IMR-90 (cell line): ENCODE data around the gene LEF1. TPM values are rescaled to one million over a fixed set of nuclear protein-coding genes. Genes with fewer than 3 reads are reported as not detected.

Experiments
- ATAC-seq: fragments of 200-7000 bp; cut with Tn5 transposase; 2 replicates; pipeline ENCODE4 v1.9.1; 2020; ENCODE audit warnings: low read depth, mild to moderate bottlenecking, moderate library complexity
- BruUV-seq: library from RNA; stranded (reverse); fragments of 400-500 nt; replicated peaks from 2 replicates; lab custom pipeline; 2021; lab: Mats Ljungman, UMichigan
- CTCF ChIA-PET: fragments of 300-600 bp; formaldehyde crosslinking; extraction: SDS; loops from one replicate; lab custom pipeline; 2021; ENCODE audit warnings: antibody characterized with exemption; lab: Yijun Ruan, JAX
- POLR2A ChIA-PET: fragments of 300-600 bp; sonication (Branson Sonifier 250); formaldehyde crosslinking; loops from one replicate; lab custom pipeline; 2022; ENCODE audit warnings: antibody characterized with exemption; ENCODE audit not compliant: unreplicated experiment; lab: Charles Lee
- DNase-seq: peaks from one replicate; pipeline ENCODE4 v3.0.0; 2013
- H2AFZ ChIP-seq: replicated peaks from 2 replicates; pipeline ENCODE3; 2013; ENCODE audit warnings: low read length, mild to moderate bottlenecking; ENCODE audit not compliant: poor library complexity
- H2AK5ac ChIP-seq: 2 replicates; pipeline ENCODE4 v1.6.1; 2013; ENCODE audit warnings: low read depth, low read length, inconsistent platforms
- H2AK9ac ChIP-seq: replicated peaks from 2 replicates; pipeline ENCODE3; 2013; ENCODE audit warnings: mild to moderate bottlenecking, low read depth, low read length, moderate library complexity; ENCODE audit not compliant: poor library complexity
- H2BK120ac ChIP-seq: 2 replicates; pipeline ENCODE4 v1.6.1; 2013; ENCODE audit warnings: low read depth, low read length, inconsistent platforms
- H2BK15ac ChIP-seq: 3 replicates; pipeline ENCODE4 v1.6.1; 2013; ENCODE audit warnings: low read depth, low read length, inconsistent platforms
- H2BK20ac ChIP-seq: 2 replicates; pipeline ENCODE4 v1.6.1; 2013; ENCODE audit warnings: low read depth, mild to moderate bottlenecking, inconsistent platforms, low read length, moderate library complexity
- H2BK5ac ChIP-seq: 2 replicates; pipeline ENCODE4 v1.6.1; 2013; ENCODE audit warnings: mild to moderate bottlenecking, low read depth, low read length, inconsistent platforms; ENCODE audit not compliant: poor library complexity, severe bottlenecking
- H3K14ac ChIP-seq: replicated peaks from 2 replicates; pipeline ENCODE4 v1.6.1; 2013; ENCODE audit warnings: low read depth, low read length, inconsistent platforms
- H3K18ac ChIP-seq: 2 replicates; pipeline ENCODE4 v1.6.1; 2013; ENCODE audit warnings: low read depth, low read length, control low read depth
- H3K23ac ChIP-seq: 2 replicates; pipeline ENCODE4 v1.6.1; 2013; ENCODE audit warnings: low read depth, low read length, inconsistent platforms
- H3K27ac ChIP-seq: 2 replicates; pipeline ENCODE4 v1.5.1; 2013; ENCODE audit warnings: mild to moderate bottlenecking, control low read depth, low read length; ENCODE audit not compliant: insufficient read depth
- H3K27me3 ChIP-seq: 2 replicates; pipeline ENCODE4 v1.6.1; 2013; ENCODE audit warnings: low read length; ENCODE audit not compliant: control insufficient read depth, insufficient read depth
- H3K36me3 ChIP-seq: 2 replicates; pipeline ENCODE4 v1.6.1; 2013; ENCODE audit warnings: low read length, mixed read lengths; ENCODE audit not compliant: control insufficient read depth, insufficient read depth
- H3K4ac ChIP-seq: 2 replicates; pipeline ENCODE4 v1.6.1; 2013; ENCODE audit warnings: low read depth, low read length, inconsistent platforms
- H3K4me1 ChIP-seq: 2 replicates; pipeline ENCODE4 v1.6.1; 2013; ENCODE audit warnings: low read length, mixed read lengths; ENCODE audit not compliant: control insufficient read depth, insufficient read depth
- H3K4me2 ChIP-seq: 2 replicates; pipeline ENCODE4 v1.6.1; 2013; ENCODE audit warnings: low read depth, mild to moderate bottlenecking, control low read depth, low read length, moderate library complexity
- H3K4me3 ChIP-seq: 2 replicates; pipeline ENCODE4 v1.5.1; 2013; ENCODE audit warnings: low read depth, mild to moderate bottlenecking, control low read depth, low read length, moderate library complexity; ENCODE audit not compliant: insufficient read depth
- H3K56ac ChIP-seq: 2 replicates; pipeline ENCODE4 v1.6.1; 2013; ENCODE audit warnings: low read length, inconsistent platforms; ENCODE audit not compliant: insufficient read depth; ENCODE audit errors: extremely low read depth
- H3K79me1 ChIP-seq, 2 experiments: 2 replicates each; pipeline ENCODE4 v1.6.1; 2013; ENCODE audit warnings: low read length in 2 of 2, inconsistent platforms in 1 of 2, low read depth in 1 of 2
- H3K9ac ChIP-seq: 2 replicates; pipeline ENCODE4 v1.6.1; 2013; ENCODE audit warnings: low read depth, low read length, control low read depth
- H3K9me1 ChIP-seq: 2 replicates; pipeline ENCODE4 v1.6.1; 2013; ENCODE audit warnings: low read length, inconsistent platforms; ENCODE audit not compliant: insufficient read depth
- H3K9me3 ChIP-seq: 2 replicates; pipeline ENCODE4 v1.6.1; 2013; ENCODE audit warnings: low read length; ENCODE audit not compliant: control insufficient read depth, insufficient read depth
- H4K20me1 ChIP-seq: 2 replicates; pipeline ENCODE4 v1.6.1; 2013; ENCODE audit warnings: low read length, inconsistent platforms; ENCODE audit not compliant: insufficient read depth
- H4K5ac ChIP-seq: 2 replicates; pipeline ENCODE4 v1.6.1; 2013; ENCODE audit warnings: mild to moderate bottlenecking, low read depth, low read length, control low read depth
- H4K8ac ChIP-seq, 2 experiments: 2 replicates each; pipeline ENCODE4 v1.6.1; 2013; ENCODE audit warnings: low read depth in 2 of 2, low read length in 2 of 2, control low read depth in 1 of 2, inconsistent platforms in 1 of 2
- H4K91ac ChIP-seq: 2 replicates; pipeline ENCODE4 v1.6.1; 2013; ENCODE audit warnings: low read depth, low read length, inconsistent platforms; ENCODE audit not compliant: insufficient read depth
- BHLHE40 ChIP-seq: fragments of 150-350 bp; IDR thresholded peaks from 2 replicates; pipeline ENCODE4 v1.6.1; 2016; ENCODE audit warnings: mild to moderate bottlenecking, low read depth, low read length
- CHD1 ChIP-seq: IDR thresholded peaks from 2 replicates; pipeline ENCODE4 v1.6.1; 2012; ENCODE audit warnings: low read depth, low read length, improper control_type of control experiment
- CTCF ChIP-seq: conservative IDR thresholded peaks from 2 replicates; pipeline ENCODE4 v1.5.1; 2012; ENCODE audit warnings: mild to moderate bottlenecking, low read depth, low read length, improper control_type of control experiment
- ELK1 ChIP-seq: fragments of 150-350 bp; IDR thresholded peaks from 2 replicates; pipeline ENCODE4 v1.6.1; 2016; ENCODE audit warnings: low read depth, mild to moderate bottlenecking, low read length, moderate library complexity, borderline replicate concordance
- FOS ChIP-seq: fragments of 150-350 bp; IDR thresholded peaks from 2 replicates; pipeline ENCODE4 v1.6.1; 2016; ENCODE audit warnings: low read depth, low read length
- MAFK ChIP-seq: IDR thresholded peaks from 2 replicates; pipeline ENCODE4 v1.6.1; 2012; ENCODE audit warnings: low read depth, low read length, improper control_type of control experiment
- MAZ ChIP-seq: IDR thresholded peaks from 2 replicates; pipeline ENCODE4 v1.6.1; 2012; ENCODE audit warnings: low read depth, mild to moderate bottlenecking, low read length, improper control_type of control experiment, moderate library complexity, borderline replicate concordance
- MXI1 ChIP-seq: IDR thresholded peaks from 2 replicates; pipeline ENCODE4 v1.6.1; 2012; ENCODE audit warnings: low read depth, mild to moderate bottlenecking, low read length, moderate library complexity, borderline replicate concordance
- RAD21 ChIP-seq: IDR thresholded peaks from 2 replicates; pipeline ENCODE4 v1.6.1; 2012; ENCODE audit warnings: low read length, improper control_type of control experiment
- RCOR1 ChIP-seq: IDR thresholded peaks from 2 replicates; pipeline ENCODE4 v1.6.1; 2012; ENCODE audit warnings: mild to moderate bottlenecking, low read length, improper control_type of control experiment; ENCODE audit not compliant: insufficient replicate concordance
- RFX5 ChIP-seq: IDR thresholded peaks from 2 replicates; pipeline ENCODE4 v1.8.0; 2012; ENCODE audit warnings: low read depth, mild to moderate bottlenecking, low read length, moderate library complexity
- SMC3 ChIP-seq: fragments of 150-350 bp; IDR thresholded peaks from 2 replicates; pipeline ENCODE4 v1.6.1; 2016; ENCODE audit warnings: low read depth, mild to moderate bottlenecking, antibody characterized with exemption, low read length, moderate library complexity
- WGBS, 2 experiments: methylation state at CpG; one replicate each; pipeline versions ENCODE4 v1.1.5 to v1.1.7; 2013; ENCODE audit warnings: missing lambda C conversion rate in 2 of 2; ENCODE audit not compliant: insufficient read length in 1 of 2; ENCODE audit errors: extremely low coverage in 2 of 2; 5-methylcytosine and 5-hydroxymethylcytosine counted together
- dilution Hi-C: fragments of 300-500 bp; cut with HindIII; formaldehyde crosslinking; loops from one replicate; pipeline ENCODE4 v1.14.3; 2018; ENCODE audit warnings: low sequenced_read_pairs; ENCODE audit not compliant: unreplicated experiment
- in situ Hi-C: fragments of 300-500 bp; cut with MboI; formaldehyde crosslinking; loops from 3 replicates; pipeline ENCODE4 v1.14.3; 2019; ENCODE audit warnings: low sequenced_read_pairs, inconsistent platforms, mixed read lengths
- intact Hi-C: fragments of 100-400 bp; cut with micrococcal nuclease; formaldehyde crosslinking; loops from 2 replicates; pipeline ENCODE4 v1.10.0; 2022
- polyA plus RNA-seq, 3 experiments: library from polyadenylated mRNA; depleted of rRNA; stranded (reverse); fragments of >200 nt; gene quantifications; 2 replicates each; pipeline ENCODE4 v1.2.3, GENCODE V29; 2012; ENCODE audit warnings: low replicate concordance in 1 of 3
- total RNA-seq: library from RNA; depleted of rRNA; stranded (reverse); fragments of >200 nt; gene quantifications from 2 replicates; pipeline ENCODE4 v1.2.3, GENCODE V29; 2012

LEF1 gene
- total and polyA plus RNA-seq, 2 of the 4 experiments (the other 2 are of a cell fraction) = 1.7 to 1.8 TPM

- TF ChIP-seq BHLHE40 (no peak), MAZ (no peak)
Measured at GRCh38 chr4:108172753-108173598, 4.2 kb upstream of the LEF1 start (continued).

- H3K56ac ChIP-seq = no peak overlapping the region
- H4K5ac ChIP-seq = no peak overlapping the region
- H3K36me3 ChIP-seq = no peaks in the 10 kb centered on the region
- peaks cover 5% of the 10 kb centered on the region; the same call in 1 of the 2 replicates for H3K9me3 ChIP-seq
- H3K4me3 ChIP-seq = no peak overlapping the region
- WGBS, 2 experiments = 26% methylated on average over 7 of the region's 43 CpGs; no CpG with 5 or more reads in 1 of the 2 experiments
- peak overlapping the region; percentile 85 for H2AFZ ChIP-seq
- in situ Hi-C loops (no loop called here), intact Hi-C loops (no loop called here), dilution Hi-C loops (no loop called here)
- no peak overlapping the region for H2BK20ac ChIP-seq
- no peak overlapping the region for H3K4me2 ChIP-seq
- no peak overlapping the region for H4K8ac ChIP-seq
- no peak overlapping the region for H2BK15ac ChIP-seq
- no peak overlapping the region for H3K18ac ChIP-seq
- POLR2A ChIA-PET = no interaction called here
- no peaks in the 10 kb centered on the region for H4K20me1 ChIP-seq
- no peak overlapping the region for H3K27ac ChIP-seq
- no peak overlapping the region for H2AK9ac ChIP-seq
- peaks cover 2% of the 10 kb centered on the region; the same call in 1 of the 2 replicates for H3K4me1 ChIP-seq
- ATAC-seq = no peak; the same call in 1 of the 2 replicates
- no TSS peak for BruUV-seq
- no peak for DNase-seq
- no peak overlapping the region for H3K23ac ChIP-seq
- H3K9ac ChIP-seq = no peak overlapping the region
- H2BK120ac ChIP-seq = no peak overlapping the region
- no peak overlapping the region for H4K91ac ChIP-seq
- CTCF ChIA-PET = no interaction called here
- H3K79me1 ChIP-seq = no peaks in the 10 kb centered on the region
- peaks cover 78% of the 10 kb centered on the region for H3K27me3 ChIP-seq
- H2BK5ac ChIP-seq = no peak overlapping the region
- no peak overlapping the region for H2AK5ac ChIP-seq
- H3K14ac ChIP-seq = no peak overlapping the region
- no peak overlapping the region for H3K4ac ChIP-seq
- H3K9me1 ChIP-seq = no peaks in the 10 kb centered on the region; the same call in 1 of the 2 replicates
- TF ChIP-seq ELK1 (no peak), FOS (no peak), CTCF (no peak), RCOR1 (no peak), MAFK (no peak), CHD1 (no peak), RAD21 (no peak), RFX5 (no peak), SMC3 (no peak), MAZ (no peak), MXI1 (no peak)
Measured at GRCh38 chr4:108172231-108172752, 3.6 kb upstream of the LEF1 start.
